AG09309 (cell line): ENCODE data around the gene HOGA1.

Experiments
- DNase-seq: peaks from one replicate; pipeline ENCODE4 v3.0.0-alpha.2; 2010; ENCODE audit warnings: low read depth
- H3K4me3 ChIP-seq: 2 replicates; pipeline ENCODE4 v1.5.1; 2011; ENCODE audit warnings: mild to moderate bottlenecking, low read depth, low read length, moderate library complexity; ENCODE audit not compliant: control insufficient read depth
- CTCF ChIP-seq: IDR thresholded peaks from 2 replicates; pipeline ENCODE4 v1.5.1; 2011; ENCODE audit warnings: mild to moderate bottlenecking, low read depth, low read length, inconsistent platforms; ENCODE audit not compliant: insufficient read depth, control insufficient read depth; ENCODE audit errors: missing control alignments

Gene HOGA1

GRCh38 chr10:97563337-97563736 is 20.9 kb upstream of the HOGA1 start:
- no peak for DNase-seq
- TF ChIP-seq CTCF = no peak
- no peak overlapping the region for H3K4me3 ChIP-seq

DNA sequence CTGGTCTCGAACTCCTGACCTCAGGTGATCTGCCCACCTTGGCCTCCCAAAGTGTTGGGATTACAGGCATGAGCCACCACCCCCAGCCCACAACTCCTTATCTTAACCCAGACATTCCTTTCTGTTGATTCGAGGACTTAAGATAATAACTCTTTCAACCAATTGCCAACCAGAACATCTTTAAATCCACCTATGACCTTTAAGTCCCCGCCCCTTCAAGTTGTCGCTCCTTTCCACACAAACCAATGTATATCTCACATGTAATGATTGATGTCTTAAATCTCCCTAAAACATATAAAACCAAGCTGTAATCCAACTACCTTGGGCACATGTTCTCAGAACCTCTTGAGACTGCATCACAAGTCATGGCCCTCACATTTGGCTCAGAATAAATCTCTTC is 19.4 kb upstream of the HOGA1 start:
- TF ChIP-seq CTCF = no peak
- no peak for DNase-seq
- H3K4me3 ChIP-seq = no peak overlapping the region

- DNase-seq = no peak
- no peak for TF ChIP-seq CTCF
- no peak overlapping the region for H3K4me3 ChIP-seq
Observed at GRCh38 chr10:97566336-97566996, 17.7 kb upstream of the HOGA1 start.

DNA sequence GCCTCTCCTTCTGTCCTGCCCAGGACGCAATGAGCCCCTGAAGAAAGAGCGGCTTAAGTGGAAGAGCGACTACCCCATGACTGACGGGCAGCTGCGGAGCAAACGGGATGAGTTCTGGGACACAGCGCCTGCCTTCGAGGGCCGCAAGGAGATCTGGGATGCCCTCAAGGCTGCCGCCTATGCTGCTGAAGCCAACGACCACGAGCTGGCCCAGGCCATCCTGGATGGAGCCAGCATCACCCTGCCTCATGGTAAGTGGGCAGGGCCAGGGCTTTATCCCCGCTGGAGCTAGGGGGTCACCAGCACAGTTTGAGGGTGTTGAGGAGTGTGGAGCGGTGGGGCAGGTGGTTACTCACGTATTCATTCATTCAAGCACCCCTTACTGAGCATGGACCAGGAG is 16.3 kb upstream of the HOGA1 start:
- TF ChIP-seq CTCF = no peak
- no peak overlapping the region for H3K4me3 ChIP-seq
- DNase-seq = no peak

DNA sequence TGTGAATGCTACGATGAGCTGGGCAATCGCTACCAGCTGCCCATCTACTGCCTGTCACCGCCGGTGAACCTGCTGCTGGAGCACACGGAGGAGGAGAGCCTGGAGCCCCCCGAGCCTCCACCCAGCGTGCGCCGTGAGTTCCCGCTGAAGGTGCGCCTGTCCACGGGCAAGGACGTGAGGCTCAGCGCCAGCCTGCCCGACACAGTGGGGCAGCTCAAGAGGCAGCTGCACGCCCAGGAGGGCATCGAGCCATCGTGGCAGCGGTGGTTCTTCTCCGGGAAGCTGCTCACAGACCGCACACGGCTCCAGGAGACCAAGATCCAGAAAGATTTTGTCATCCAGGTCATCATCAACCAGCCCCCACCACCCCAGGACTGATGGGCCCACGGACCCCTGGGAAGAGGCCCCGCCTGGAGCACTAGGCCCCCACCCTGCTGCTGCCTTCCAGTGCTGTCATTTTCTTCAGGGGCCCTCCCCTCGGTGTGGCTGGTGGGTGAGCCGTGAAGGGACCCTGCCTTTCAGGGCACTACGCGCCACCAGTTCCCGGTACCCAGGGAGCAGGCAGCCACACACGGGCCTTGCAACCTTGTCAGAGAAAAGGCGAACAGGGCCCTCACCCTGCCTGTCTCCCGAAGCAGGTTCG is 13.9 kb upstream of the HOGA1 start:
- no peak overlapping the region for H3K4me3 ChIP-seq
- DNase-seq = no peak
- TF ChIP-seq CTCF = no peak

DNA sequence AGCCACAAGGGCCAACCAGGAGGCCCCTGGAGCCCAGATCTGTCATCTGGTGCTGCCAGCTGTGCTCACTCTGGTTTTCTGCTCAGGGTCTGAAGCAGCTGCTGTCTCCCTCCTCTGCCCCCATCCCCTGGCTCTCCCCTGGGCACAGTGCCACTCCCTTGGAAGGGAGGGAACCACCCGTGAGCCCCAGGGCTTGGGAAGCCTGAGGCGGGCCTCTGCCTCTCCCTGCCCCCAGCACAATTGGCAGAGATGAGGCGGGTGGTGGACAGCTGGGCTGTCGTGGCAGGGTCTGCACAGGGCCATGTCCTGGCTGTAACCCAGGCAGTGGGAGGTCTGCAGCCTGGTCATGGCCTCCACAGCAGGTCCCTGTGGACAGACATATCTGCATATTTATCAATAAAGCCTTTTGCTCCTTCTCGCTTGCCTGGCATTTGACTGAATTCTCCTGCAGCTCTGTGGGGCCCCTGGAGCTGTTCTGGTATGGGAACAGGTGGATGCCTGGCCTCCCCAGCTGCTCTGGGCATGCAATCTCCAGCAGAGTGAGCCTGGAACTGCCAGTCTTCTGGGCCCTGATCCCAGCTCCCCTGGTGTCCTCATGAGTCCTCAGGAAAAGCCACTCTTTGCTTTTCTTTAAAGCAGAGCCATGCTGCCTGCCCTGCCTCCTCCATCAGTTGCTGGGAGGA is 13.3 kb upstream of the HOGA1 start:
- no peak for TF ChIP-seq CTCF
- DNase-seq = no peak
- no peak overlapping the region for H3K4me3 ChIP-seq
